ENCODE measurements around the gene WDR93.
A peak's percentile ranks its signal among the peaks of the same experiment; 100 is the strongest.

The WDR93 gene

DNA sequence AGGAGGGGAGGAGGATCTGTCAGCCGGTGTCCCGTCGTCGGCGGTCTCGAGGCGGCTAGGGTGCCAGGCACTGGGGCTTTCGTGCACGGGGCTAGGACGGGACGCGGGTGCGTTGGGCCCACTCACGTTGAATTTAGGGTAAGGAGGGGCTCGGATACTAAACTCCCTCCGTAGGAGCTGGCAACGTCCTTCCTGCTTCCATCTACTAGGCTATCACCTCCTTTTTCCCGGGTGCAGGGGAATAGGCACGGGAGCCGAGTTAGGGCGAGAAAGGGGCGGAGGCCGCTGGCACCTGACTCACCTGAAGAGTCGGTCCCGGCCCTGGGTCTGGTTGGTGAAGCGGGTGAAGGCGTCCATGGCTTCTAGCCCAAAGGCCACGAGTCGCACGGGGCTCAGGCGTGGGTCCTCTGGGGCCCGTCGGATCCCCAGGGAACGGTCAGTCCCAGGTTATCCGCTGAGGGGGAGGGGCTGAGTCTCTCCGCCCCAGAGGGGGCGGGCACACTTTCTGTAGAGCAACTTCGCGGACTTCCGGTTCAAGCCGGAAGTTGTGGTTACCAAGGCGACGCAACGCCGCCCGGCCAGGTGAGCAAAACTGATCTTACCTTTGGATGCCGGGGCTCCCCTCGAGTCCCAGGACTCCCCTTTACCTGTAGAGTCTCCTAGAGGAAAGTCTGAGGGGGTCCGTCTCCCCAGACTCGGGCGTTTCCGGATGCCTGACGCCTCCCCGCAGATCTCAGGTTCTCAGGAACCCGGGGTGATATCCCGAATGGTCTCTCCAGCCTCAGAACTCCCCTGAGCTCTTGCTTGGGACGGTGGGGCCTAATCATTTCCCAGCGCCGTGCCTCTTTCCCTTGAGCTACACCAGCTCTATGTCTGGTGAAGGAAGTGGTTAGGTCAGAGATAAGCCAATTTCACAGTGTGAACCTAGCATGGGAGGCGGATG lies at the start of gene WDR93, which contains the start of gene PEX11A:
TSS of gene WDR93 (plus strand) at position 536 of the 943 bp plus-strand sequence. CDS start 10,936 bp downstream, outside the sequence.
TSS of gene PEX11A (minus strand) at position 479 of the 943 bp plus-strand sequence. CDS start at position 357, 122 bp downstream.
- H3K36me3 Mint-ChIP-seq = peaks cover 1% of the 10 kb centered on the region
- H3K27me3 Mint-ChIP-seq = no peaks in the 10 kb centered on the region
- H3K9me3 Mint-ChIP-seq = no peaks in the 10 kb centered on the region
- peak within 1 kb of the TSS; percentile 87 for H3K4me3 Mint-ChIP-seq
- H3K27ac Mint-ChIP-seq = peak within 1 kb of the TSS; percentile 72
- peaks cover 14% of the 10 kb centered on the region for H3K4me1 Mint-ChIP-seq

DNA sequence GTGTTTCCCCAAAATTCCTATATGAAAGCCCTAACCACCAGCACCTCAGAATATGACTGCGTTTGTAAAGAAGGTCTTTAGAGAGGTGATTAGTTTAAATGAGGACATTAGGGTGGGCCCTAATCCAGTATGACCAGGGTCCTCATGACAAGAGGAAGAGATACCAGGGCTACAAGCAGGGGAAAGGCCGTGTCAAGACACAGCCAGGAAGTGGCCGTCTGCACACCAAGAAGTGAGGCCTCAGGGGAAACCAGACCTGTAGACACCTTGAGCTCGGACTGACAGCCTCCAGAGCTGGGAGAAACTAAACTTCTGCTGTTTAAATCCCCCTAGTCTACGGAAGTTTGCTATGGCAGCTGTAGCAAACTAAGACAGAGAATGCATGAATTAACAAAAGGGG lies 49.6 kb upstream of the WDR93 start:
- H3K4me1 Mint-ChIP-seq = no peaks in the 10 kb centered on the region
- H3K9me3 Mint-ChIP-seq = no peaks in the 10 kb centered on the region
- H3K27me3 Mint-ChIP-seq = no peaks in the 10 kb centered on the region
- H3K4me3 Mint-ChIP-seq = no peak overlapping the region
- H3K36me3 Mint-ChIP-seq = no peaks in the 10 kb centered on the region
- no peak overlapping the region for H3K27ac Mint-ChIP-seq

DNA sequence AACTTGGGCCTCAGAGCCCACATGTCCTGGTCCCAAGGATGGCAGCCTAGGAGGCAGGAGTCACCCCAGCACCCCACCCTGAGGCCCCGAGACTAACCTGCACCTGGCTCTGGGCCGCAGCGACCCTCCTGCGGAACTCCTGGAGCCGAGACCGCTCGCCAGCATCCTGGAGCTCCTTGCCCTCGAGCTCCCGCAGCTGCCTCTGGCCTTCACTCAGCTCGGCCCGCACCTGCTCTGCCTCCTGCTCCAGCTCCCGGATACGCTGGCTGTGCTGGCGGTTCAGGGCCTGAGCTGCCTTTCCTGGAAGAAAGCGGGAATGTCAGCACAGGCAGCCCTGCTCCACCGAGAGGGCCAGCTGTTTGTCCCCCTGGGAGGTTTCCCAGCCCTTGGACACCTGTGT lies 48.5 kb upstream of the WDR93 start:
- Mint-ChIP-seq H3K36me3 (no peaks in the 10 kb centered on the region), H3K4me3 (no peak overlapping the region), H3K27me3 (no peaks in the 10 kb centered on the region), H3K27ac (no peak overlapping the region), H3K9me3 (no peaks in the 10 kb centered on the region), H3K4me1 (no peaks in the 10 kb centered on the region)

DNA sequence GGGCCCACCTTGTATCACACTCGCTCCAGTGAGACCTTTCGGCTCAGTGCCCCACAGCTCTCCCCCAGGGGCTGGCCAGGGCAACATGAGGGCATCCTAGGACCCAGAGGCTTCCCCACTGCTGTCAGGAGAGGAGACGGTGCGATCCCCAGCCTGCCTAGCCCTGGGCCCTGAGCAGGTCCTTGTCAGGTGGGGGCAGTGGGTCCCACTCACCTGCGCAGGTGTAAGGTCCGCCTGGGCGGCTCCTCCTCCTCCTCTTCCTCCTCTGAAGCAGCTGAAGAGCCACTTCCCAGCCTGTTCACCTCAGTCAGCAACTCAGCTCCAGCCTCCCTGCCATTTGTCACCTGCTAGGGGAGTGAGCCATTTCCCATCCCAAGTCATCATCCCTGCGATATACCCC lies 44.9 kb upstream of the WDR93 start:
- H3K27me3 Mint-ChIP-seq = no peaks in the 10 kb centered on the region
- no peaks in the 10 kb centered on the region for H3K36me3 Mint-ChIP-seq
- H3K4me1 Mint-ChIP-seq = no peaks in the 10 kb centered on the region
- no peak overlapping the region for H3K4me3 Mint-ChIP-seq
- H3K27ac Mint-ChIP-seq = no peak overlapping the region
- no peaks in the 10 kb centered on the region for H3K9me3 Mint-ChIP-seq

DNA sequence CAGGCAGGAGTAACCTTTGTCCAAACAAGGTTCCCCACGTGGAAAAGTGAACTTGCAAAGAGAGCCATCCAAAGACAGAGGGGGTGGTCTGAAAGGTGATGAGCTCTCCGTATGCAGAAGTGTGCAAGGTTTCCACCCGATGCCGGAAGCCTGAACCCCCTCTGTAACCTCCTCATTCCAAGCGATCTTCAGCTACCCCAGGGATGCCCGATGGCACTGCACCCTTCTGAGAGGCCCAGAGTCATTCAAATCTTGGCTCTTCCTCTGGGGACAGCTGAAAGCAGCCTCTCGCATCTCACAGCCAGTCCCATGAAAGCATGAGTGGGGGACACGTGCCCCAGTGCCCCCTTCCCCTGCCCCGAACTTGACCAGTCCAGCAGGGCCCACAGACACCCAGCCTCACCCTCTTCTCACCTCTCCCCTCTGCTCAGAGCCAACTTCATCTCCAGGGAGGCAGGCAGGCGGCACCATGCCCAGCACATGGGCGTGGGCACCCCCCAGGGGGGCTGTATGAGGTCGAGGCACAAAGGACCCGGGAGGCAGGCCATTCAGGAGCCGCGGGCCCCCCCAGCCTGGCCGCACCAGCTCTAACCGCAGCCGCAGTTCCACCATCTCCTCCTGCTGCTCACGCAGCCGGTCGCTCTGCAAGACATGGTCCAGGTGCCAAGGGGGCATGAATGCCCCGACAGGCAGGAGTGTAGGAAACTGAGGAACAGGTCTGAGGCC lies 44.0 kb upstream of the WDR93 start:
- Mint-ChIP-seq H3K27me3 (peaks cover under 1% of the 10 kb centered on the region), H3K4me1 (no peaks in the 10 kb centered on the region), H3K9me3 (no peaks in the 10 kb centered on the region), H3K36me3 (no peaks in the 10 kb centered on the region), H3K4me3 (no peak overlapping the region), H3K27ac (no peak overlapping the region)

DNA sequence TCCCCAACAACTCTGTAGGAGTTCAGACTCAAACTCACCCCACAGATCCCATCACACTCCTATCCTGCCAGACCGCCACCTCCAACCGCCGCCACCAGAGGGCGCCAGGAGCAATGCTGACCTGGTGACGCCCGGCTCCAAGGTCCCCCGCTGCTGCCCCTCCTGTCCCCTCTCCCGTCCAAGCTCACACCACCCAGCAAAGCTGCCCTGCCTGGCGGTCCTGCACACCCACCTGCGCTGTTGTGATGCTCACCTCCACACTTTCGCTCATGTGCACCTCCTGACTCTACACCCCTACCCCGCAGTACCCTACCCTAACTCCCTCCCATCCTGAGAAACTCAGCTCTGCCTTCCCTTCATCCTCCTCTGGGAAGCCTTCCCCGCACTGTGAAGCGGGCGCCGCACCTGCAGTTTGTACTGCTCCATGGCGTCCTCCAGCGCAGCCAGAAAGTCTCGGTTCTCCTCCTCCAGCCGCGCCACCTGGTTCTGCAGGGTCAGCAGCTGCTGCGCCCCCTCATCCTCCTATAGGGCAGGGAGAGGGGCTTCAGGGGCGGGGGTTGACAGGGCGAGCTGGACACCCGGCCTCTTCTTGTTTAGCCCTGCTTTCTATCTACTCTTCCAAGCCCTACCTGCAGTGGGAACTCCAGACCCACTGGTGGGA lies 43.3 kb upstream of the WDR93 start:
- H3K4me1 Mint-ChIP-seq = no peaks in the 10 kb centered on the region
- no peak overlapping the region for H3K4me3 Mint-ChIP-seq
- no peaks in the 10 kb centered on the region for H3K36me3 Mint-ChIP-seq
- H3K27me3 Mint-ChIP-seq = peaks cover 4% of the 10 kb centered on the region
- no peak overlapping the region for H3K27ac Mint-ChIP-seq
- no peaks in the 10 kb centered on the region for H3K9me3 Mint-ChIP-seq

DNA sequence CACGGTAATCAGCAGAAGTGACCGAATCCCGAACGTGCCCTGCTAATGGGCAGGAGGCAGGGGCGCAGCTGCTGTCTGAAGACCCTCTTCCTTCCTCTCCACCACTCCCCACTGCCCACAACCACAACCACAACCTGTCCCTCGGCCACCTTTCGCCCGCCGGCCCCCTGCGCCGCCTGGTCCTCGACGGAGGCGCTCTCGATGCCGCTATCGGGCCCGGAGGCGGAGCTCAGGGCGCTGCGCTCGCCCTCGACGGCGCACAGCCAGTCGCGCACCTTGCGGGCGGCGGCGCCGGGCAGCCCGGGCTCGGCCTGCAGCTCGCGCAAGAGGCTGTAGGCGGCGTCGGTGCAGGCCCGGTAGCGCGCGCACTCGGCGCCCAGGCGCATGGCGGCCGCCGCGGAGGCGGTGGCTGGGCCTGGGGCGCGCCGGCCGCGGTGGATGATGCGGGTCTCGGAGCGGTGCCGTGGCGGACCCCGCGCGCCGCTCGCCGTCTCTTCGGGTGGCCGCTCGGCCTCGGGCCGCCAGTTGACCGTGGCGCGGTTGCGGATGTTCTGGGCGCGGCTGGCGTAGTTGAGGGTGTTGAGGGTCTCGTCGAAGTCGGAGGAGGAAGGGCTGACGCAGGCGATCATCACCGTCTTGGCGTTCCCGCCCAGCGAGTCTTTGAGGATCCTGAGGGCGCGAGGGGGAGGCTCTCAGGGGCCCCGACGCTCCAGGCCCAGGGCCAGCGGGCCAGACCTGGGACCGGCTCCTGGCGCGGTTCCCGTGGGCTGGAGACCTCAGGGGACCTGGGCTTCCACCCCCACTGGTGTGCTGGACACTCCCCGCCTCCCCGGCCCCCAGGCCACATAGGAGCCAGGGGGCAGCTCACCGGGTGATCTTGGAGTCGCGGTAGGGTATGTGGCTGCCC lies 42.3 kb upstream of the WDR93 start:
- Mint-ChIP-seq H3K27me3 (peaks cover 10% of the 10 kb centered on the region), H3K27ac (no peak overlapping the region), H3K4me3 (no peak overlapping the region), H3K4me1 (no peaks in the 10 kb centered on the region), H3K9me3 (no peaks in the 10 kb centered on the region), H3K36me3 (no peaks in the 10 kb centered on the region)

DNA sequence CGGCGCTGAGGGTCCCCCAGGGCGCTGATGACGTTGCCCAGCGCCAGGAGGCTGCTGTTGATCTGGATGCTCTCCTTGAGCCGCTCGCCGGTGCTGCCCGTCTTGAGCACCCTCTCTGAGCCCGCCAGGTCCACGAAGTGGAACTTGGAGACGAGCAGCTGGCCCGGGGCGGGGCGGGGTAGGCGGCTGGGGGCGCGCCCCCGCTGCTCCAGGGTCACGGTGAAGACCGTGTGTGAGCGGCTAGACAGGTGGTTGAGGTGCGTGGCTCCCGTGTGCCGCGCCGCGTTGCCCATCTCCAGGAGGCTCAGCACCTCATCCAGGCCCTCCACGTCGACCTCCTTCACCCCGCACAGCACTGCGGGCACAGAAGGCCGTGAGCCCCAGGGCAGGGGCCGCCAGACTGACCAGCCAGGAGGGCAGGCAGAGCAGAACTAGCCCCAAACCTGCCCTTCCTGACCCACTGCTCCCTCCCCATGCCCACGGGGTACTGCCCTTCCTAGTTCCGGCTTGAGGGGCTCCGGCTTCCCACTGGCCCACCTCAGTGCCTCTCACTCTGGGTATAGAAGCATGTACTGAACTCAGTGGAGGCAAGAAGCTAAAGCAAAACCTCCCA lies 41.5 kb upstream of the WDR93 start:
- Mint-ChIP-seq H3K27ac (no peak overlapping the region), H3K9me3 (no peaks in the 10 kb centered on the region), H3K27me3 (peaks cover 13% of the 10 kb centered on the region), H3K4me3 (no peak overlapping the region), H3K36me3 (no peaks in the 10 kb centered on the region), H3K4me1 (no peaks in the 10 kb centered on the region)

DNA sequence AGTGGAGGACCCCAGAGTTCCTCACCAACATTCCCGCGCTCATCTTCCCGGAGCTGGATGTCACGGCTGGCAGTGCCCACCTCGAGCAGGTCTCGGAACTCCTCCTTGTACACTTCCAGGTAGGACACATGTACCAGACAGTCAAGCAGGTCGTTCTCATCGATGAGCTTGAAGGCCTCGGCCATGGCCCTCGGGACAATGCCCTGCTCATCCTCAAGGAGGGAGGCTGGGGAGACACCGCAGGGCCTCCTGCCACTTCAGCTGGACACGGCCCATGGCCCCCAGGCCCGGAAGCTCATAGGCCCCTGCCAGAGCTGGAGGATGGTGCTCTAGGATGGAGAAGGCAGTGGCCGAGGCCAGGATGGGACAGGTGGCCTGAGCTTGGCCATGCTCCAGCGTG lies 40.9 kb upstream of the WDR93 start:
- Mint-ChIP-seq H3K27ac (no peak overlapping the region), H3K4me1 (peaks cover 6% of the 10 kb centered on the region), H3K36me3 (no peaks in the 10 kb centered on the region), H3K4me3 (no peak overlapping the region), H3K9me3 (no peaks in the 10 kb centered on the region), H3K27me3 (peaks cover 19% of the 10 kb centered on the region)

DNA sequence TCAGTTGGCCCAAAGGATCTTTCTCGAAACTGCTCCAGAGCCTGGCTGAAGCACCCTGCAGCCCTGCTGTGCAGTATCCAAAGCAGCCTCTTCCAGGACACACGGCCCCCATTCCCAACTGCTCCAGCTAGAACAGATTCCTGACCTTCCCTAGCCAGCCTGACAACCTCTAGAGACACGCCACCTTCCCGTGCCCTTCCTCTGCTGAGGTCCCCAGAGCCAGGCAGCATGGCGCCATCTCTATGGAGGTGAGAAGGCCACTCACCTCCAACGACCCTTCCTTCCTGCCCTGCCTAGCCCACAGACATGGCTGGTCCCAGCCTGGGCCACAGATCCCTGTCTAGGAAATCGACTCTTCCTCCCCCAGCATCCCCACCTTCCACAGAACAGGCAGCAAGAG lies 38.5 kb upstream of the WDR93 start:
- no peaks in the 10 kb centered on the region for H3K36me3 Mint-ChIP-seq
- H3K27ac Mint-ChIP-seq = no peak overlapping the region
- H3K4me1 Mint-ChIP-seq = peaks cover 13% of the 10 kb centered on the region
- no peaks in the 10 kb centered on the region for H3K9me3 Mint-ChIP-seq
- peaks cover 29% of the 10 kb centered on the region for H3K27me3 Mint-ChIP-seq
- no peak overlapping the region for H3K4me3 Mint-ChIP-seq

DNA sequence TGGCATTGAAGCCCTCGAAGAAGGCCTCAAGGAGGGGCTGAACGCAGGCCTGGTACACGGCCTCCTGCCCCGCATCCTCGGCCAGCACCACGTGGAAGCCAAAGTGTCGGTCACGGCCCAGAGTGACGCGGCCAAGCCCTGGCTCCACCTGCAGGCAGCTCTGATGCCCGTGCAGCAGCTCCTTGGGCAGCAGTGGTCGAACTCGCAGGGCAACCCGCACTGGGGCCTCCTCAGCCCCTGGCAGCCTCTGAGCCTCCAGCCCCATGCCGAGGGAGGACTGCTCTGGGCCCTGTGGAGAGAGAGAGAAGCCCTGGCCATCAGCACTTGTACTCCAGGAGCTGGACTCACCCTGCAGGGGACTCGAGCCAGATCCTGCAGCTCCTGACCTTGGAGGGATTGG lies 37.9 kb upstream of the WDR93 start:
- no peak overlapping the region for H3K27ac Mint-ChIP-seq
- no peaks in the 10 kb centered on the region for H3K9me3 Mint-ChIP-seq
- no peak overlapping the region for H3K4me3 Mint-ChIP-seq
- H3K36me3 Mint-ChIP-seq = no peaks in the 10 kb centered on the region
- peaks cover 13% of the 10 kb centered on the region for H3K4me1 Mint-ChIP-seq
- peaks cover 29% of the 10 kb centered on the region for H3K27me3 Mint-ChIP-seq

DNA sequence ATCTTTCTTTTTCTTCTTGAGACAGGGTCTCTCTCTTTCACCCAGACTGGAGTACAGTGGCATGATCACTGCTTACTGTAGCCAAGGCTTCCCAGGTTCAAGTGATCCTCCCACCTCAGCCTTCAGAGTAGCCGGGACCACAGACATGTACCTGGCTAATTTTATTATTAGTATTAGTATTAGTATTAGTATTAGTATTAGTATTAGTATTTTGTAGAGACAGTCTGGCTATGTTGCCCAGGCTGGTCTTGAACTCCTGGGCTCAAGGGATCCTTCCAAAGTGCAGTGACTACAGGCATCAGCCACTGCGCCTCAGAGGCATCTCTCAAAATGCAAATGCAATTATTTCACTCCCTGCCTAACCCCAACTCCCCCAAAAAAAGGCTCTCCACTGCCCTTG lies 37.0 kb upstream of the WDR93 start:
- Mint-ChIP-seq H3K4me3 (no peak overlapping the region), H3K27me3 (peaks cover 29% of the 10 kb centered on the region), H3K9me3 (no peaks in the 10 kb centered on the region), H3K4me1 (peaks cover 13% of the 10 kb centered on the region), H3K27ac (no peak overlapping the region), H3K36me3 (no peaks in the 10 kb centered on the region)

DNA sequence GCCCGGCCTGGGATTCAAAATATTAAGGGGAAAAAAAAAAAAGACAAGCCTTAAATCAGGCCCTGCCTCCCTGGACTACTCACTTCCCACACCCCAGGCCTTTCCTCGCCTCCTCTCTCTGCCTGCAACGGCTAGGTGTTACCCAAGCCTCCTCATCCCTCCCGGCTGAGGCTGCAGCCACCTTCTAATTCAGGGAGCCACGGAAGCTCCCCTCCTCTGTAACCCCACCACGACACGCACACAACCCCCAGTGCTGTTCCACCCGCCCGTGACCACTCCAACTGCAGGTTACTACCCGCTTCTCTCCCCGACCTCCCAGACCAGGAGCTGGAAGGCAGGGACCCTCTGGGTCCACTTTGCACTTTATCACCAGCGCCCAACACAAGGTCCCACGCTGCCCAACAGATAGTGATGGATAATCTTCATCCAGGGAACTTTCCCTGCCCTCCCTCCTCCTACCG lies 36.3 kb upstream of the WDR93 start:
- Mint-ChIP-seq H3K36me3 (peaks cover 2% of the 10 kb centered on the region), H3K27me3 (peaks cover 29% of the 10 kb centered on the region), H3K9me3 (no peaks in the 10 kb centered on the region), H3K27ac (no peak overlapping the region), H3K4me3 (peak overlapping the region; percentile 76), H3K4me1 (peaks cover 13% of the 10 kb centered on the region)

Measured in activated naive CD4-positive, alpha-beta T cell treated with anti-CD3 and anti-CD28 coated beads, Interleukin-2, amount 50 U/mL, for 24 hours (primary cell).